Erythroblast (primary cell): ENCODE data around the gene PAX4.
"Not testable (repeated sequence)": the region's sequence is repeated elsewhere in the genome, so short reads cannot be mapped to it uniquely, and the experiment has no call there.

Experiments
- DNase-seq, 2 experiments: peaks; one replicate each; lab custom pipeline; 2025; lab: John Stamatoyannopoulos, UW
- GATA1 ChIP-seq: IDR thresholded peaks from 2 replicates; pipeline ENCODE4 v1.6.1; 2011; ENCODE audit warnings: low read depth, mild to moderate bottlenecking, control low read depth, low read length, moderate library complexity
- POLR2A ChIP-seq: IDR thresholded peaks from 2 replicates; pipeline ENCODE4 v1.6.1; 2011; ENCODE audit warnings: mild to moderate bottlenecking, low read length

Gene PAX4

GRCh38 chr7:127586346-127586745 is 31.6 kb downstream of the PAX4 start:
- no peak for TF ChIP-seq GATA1
- TF ChIP-seq POLR2A, result no peak
- no peak for DNase-seq

- TF ChIP-seq GATA1 (no peak), POLR2A (peak; percentile 89)
- DNase-seq, result peak; percentile 93 to 96
These were observed 32.6 kb downstream of the PAX4 start, which contains the start of gene GCC1 for GRCh38 chr7:127585044-127585953. Gene GCC1, minus strand, starts transcription at chr7:127585596. Its CDS starts 414 bp downstream, at chr7:127585182.

DNA sequence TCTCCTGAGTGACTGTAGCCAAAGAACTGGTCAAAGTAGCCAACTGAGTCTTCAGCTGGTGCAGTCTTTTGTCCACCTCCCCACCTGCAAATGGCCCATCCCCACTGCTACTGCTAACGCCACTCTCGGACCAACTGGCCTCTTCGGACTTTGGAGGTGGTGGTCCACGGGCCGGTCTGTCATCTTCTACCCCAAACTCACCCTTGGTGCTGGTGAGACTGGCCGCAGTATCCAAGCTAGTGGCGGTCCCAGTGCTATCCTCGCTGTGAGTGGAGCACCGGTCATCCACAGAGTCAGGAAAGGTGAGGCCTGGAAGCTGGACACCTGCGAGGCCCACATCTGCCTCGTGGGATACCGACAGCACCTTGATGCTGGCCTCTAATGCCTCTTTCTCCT is 33.3 kb downstream of the PAX4 start:
- no peak for TF ChIP-seq GATA1
- no peak for TF ChIP-seq POLR2A
- no peak for DNase-seq

- no peak for DNase-seq
- no peak for TF ChIP-seq GATA1
- TF ChIP-seq POLR2A, result no peak
These were observed 35.6 kb downstream of the PAX4 start for GRCh38 chr7:127582361-127582760.

DNA sequence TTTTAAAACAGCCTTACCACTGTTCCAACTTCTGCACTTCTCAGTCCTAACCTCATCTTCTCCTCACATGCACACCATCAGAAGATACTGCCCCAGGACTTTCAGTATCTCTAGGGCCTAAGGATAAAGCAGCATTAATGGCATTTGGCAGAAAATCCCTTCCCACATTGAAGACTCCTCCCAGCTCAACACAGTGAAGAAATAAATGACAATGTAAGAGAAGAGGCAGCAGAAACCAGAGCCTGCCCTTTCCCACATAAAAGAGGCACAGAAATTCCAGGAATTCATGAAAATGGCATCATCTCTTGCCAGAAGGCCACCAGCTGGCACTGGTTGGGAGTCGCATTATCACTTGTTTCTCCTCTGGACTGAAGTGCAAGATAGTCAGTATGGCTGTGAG is 36.2 kb downstream of the PAX4 start:
- DNase-seq, result no peak
- no peak for TF ChIP-seq POLR2A
- no peak for TF ChIP-seq GATA1

DNA sequence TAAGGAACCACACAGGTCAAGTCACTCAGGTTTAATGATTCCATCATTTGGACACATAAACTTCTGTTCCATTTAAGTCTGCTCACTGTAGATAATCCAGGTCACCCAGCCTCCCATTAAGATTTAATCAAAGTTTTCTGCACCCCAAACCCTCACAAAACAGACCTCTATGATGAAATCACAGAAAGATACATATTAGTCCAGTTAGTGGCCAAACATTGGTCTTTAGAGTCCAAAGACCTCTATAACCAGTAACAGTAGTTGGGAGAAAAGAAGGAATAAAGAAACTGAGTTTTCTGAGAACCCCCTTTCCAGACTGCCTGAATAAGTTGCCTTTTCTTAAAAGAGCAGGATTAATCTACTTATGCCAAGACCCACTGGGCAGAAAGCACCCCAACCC is 37.3 kb downstream of the PAX4 start:
- no peak for DNase-seq
- no peak for TF ChIP-seq POLR2A
- TF ChIP-seq GATA1, result no peak

GRCh38 chr7:127578711-127579275 is 39.1 kb downstream of the PAX4 start:
- no peak for DNase-seq
- no peak for TF ChIP-seq GATA1
- TF ChIP-seq POLR2A, result no peak

GRCh38 chr7:127578036-127578684 is 39.8 kb downstream of the PAX4 start:
- DNase-seq, result peak; percentile 10 to 17

DNA sequence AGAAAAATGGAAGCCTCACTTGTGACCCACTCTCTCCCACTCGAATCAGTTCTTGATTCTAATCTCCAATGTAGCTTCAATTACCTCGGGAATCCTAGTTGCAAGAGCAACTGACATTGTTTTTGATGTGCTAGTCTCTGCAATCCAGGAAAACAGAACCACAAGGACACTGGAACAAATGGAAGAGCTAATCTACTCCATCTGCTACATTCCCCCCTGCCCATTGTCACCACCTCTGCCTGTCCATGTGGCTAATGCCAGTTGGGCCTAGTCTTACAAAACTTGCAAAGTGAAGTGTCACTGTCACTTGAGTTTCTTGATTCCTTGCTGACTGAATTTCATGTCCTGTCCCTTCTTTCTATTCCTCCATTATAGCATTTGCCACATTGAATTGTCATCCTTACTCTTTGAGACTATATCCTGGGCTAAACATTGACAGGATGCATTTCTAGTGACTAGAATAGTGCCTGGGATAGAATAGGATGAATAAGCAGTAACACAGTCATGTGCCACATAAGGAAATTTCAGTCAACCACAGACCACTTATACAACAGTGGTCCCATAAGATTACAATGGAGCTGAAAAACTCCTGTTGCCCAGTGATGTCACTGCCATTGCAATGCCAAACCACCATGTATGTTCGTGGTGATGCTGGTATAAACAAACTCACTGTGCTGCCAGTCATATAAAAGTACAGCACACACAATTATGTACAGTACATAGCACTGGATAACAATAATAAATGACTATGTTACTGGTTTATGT is 46.0 kb downstream of the PAX4 start:
- no peak for DNase-seq
- TF ChIP-seq POLR2A, result no peak
- no peak for TF ChIP-seq GATA1

More at GRCh38 chr7:127578036-127578684, 39.8 kb downstream of the PAX4 start:
- TF ChIP-seq GATA1 (no peak), POLR2A (no peak)

DNA sequence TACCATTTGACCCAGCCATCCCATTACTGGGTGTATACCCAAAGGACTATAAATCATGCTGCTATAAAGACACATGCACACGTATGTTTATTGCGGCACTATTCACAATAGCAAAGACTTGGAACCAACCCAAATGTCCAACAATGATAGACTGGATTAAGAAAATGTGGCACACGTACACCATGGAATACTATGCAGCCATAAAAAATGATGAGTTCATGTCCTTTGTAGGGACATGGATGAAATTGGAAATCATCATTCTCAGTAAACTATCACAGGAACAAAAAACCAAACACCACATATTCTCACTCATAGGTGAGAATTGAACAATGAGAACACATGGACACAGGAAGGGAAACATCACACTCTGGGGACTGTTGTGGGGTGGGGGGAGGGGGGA is 49.9 kb downstream of the PAX4 start:
- not testable (repeated sequence) for DNase-seq

- DNase-seq, result no peak
- TF ChIP-seq GATA1 (no peak), POLR2A (no peak)
These were observed 51.7 kb downstream of the PAX4 start for GRCh38 chr7:127566242-127566641.
